Limb (tissue), 2 donors: ENCODE measurements around the gene AHSA1.

Experiments
- DNase-seq, 2 donors: peaks; one replicate each; pipeline ENCODE4 v3.0.0-alpha.2; 2016; ENCODE audit errors: extremely low spot score in 2 of 2

The AHSA1 gene

GRCh38 chr14:77508876-77509275 lies 51.0 kb downstream of the AHSA1 start:
- no peak for DNase-seq

GRCh38 chr14:77509366-77509765 lies 51.5 kb downstream of the AHSA1 start:
- DNase-seq = no peak

GRCh38 chr14:77511486-77512162 lies 53.7 kb downstream of the AHSA1 start:
- DNase-seq = no peak

GRCh38 chr14:77516126-77516525 lies 58.2 kb downstream of the AHSA1 start:
- DNase-seq = no peak
